CD4-positive, alpha-beta T cell treated with Interferon gamma for 1 hour (primary cell): ENCODE measurements around the gene MTA1.

Source experiments
- DNase-seq: peaks from one replicate; pipeline ENCODE4 v3.0.0-alpha.2; 2020

The MTA1 gene

DNA sequence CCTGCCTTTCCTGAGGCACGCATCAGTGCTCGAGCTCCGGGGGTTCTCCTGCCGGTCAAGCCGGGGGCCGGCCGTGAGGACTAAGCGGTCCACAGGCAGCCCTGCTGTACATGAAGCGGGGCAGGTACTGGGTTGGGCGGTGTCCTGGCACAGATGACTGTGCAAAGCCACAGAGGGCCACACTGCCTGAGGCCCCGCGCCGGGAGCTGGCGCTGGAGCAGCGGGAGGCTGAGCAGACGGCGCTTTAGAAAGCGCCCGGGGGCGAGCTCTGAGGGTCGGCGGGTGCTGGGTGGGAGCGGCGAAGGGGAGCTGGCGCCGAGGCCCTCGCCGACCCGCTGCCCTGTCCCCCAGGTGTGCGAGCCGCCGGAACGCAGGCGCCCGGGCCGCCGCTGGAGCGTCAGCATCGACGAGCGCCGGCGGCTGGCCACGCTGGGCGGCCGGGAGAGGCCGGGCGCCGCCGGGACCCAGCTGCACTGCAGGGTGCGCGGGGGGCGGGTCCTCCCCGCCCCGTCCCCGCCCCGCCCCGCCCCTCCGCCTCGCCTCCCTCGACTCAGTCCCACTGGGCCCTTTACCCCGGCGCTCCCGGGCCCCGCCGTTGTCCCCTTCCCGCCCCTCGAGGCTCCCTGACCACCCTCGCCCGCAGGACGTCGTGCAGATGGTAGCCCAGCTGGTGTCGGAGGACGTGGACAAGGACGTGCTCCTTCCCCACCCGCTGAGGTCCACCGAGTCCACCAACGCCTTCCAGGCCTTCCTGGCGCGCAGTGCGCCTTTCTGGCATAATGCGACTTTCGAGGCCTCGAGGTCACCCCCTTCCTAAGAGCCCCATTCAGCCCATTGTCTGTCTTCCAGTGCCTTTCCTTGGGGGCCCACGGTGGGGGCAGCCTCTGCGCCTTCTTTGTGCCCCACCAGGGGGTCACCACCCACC is 8.3 kb upstream of the MTA1 start:
- DNase-seq: no peak

DNA sequence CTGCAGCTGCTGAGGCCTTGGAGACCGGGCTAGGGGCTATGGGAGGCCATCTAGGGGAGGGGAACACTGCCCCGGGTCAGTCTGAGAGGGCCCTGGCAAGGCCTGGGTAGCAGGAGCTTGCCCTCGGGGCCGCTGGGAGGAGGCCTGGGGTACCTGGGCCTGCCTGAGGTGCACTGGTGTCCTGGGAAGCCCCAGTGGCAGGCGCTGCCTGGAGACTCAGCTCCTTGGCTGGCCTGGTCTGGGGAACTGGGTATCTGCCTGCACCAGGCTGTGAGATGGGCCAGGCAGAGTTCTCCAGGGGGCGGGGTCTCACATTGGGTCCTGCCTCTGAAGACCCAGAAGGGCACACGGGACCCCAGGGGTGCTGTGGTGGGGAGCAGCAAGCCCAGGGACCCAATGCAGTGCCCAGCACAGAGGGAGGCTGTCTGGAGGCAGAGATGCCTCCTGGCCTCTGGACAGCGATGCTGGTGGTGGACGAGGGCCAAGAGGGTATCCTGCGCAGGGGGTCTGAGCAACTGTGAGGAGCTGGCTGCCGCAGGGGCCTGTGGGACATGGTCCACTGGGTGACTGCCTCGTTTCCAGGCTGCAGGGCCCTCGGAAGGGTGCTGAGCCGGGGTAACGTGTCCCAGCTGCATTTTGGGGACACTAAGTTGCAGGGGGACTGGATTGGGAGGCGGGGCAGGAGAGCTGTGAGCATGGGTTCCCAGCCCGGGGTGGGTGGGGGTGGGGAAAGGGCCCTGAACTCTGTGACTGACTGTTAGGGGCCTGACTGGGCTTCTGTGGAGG is 7.4 kb upstream of the MTA1 start:
- DNase-seq: no peak

DNA sequence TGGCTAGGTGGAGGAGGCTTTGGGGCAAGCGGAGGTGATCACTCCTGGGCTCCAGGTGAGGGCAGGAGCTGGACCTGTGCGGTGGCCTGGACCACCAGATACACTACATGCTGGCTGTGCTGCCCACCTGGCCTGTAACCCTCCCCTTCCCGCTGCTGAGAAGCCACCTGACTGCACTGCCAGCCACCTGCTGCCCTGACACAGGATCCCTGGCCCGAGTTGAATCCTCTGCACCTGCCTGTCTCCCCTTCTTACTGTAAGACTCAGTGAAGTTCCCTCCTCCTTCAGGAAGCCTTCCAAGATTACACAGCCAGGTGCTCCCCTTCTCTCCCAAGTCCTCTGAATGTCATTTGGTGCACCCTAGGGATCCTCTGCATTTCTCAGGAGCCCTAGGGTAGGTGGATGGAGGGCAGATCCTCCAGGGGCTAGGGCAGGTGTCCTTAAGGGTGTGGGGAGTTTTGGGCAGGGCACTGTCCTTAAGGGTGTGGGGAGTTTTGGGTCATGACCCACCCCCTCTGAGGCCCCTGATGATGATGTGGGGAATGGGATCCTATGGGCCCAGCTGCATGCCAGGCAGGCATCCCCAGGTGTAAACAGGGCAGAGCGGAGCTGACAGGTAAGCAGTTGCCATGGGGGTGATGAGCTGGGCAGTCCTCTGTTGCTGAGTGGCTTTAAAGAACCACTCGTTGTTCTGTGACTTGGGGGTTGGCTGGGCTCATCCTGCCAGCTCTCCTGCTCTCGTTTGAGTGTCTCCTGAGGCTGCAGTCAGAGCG is 6.7 kb upstream of the MTA1 start:
- DNase-seq: no peak

DNA sequence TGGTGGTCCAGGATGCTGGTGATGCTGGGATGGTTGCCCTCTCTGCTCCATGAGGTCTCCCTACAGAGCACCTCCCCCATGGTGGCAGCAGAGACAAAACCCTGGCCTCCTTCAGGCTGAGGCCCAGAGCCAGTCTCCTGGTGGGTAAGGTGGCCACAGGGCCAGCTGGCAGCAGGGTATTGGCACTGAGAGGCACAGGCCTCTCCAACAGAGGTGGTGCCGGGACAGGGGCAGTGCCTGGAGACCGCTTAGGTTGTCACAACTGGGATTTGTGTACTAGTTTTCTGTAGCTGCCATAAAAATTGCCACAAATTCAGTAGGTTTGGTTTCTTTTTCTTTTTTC is 6.1 kb upstream of the MTA1 start:
- no peak for DNase-seq

DNA sequence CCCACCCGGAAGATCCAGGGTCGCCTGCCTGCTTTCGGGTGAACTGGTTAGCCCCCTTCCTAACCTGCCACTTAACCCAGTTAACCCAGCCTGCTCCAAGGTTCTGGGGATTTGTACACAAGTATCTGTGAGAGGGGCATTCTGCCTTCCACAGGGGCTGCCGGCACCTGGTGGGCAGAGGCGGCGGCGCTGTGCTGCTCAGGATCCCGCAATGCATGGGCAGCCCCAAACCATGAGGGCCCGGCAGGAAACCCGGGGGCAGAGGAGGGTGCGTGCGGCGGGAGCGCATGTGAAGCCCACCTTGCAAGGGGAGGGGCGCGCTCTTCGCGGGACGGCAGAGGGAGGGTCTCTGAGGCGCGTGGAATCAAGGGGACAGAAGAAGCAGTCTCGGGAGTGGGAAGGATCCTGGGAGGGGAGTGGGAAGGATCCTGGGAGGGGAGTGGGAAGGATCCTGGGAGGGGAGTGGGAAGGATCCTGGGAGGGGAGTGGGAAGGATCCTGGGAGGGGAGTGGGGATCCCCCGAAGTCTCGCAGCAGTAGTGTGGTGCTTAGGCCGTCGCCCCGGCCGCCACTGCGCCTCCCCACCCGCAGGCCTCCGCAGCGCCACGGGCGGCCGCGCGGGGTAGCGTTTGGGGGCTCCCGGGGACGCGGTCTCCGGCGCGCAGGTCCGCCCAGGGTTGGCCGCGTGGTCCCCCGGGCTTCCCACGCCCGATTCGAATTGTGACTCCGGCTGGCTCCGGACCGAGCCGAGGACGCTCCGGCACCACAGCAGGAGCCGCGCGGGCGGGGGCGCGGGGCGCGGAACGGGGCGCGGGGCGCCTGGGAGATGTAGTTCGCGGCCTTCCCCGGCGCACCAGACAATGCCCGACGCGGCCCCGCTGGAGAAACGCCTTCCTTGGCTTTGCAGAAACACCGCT is 4.9 kb upstream of the MTA1 start:
- peak; percentile 54 for DNase-seq

DNA sequence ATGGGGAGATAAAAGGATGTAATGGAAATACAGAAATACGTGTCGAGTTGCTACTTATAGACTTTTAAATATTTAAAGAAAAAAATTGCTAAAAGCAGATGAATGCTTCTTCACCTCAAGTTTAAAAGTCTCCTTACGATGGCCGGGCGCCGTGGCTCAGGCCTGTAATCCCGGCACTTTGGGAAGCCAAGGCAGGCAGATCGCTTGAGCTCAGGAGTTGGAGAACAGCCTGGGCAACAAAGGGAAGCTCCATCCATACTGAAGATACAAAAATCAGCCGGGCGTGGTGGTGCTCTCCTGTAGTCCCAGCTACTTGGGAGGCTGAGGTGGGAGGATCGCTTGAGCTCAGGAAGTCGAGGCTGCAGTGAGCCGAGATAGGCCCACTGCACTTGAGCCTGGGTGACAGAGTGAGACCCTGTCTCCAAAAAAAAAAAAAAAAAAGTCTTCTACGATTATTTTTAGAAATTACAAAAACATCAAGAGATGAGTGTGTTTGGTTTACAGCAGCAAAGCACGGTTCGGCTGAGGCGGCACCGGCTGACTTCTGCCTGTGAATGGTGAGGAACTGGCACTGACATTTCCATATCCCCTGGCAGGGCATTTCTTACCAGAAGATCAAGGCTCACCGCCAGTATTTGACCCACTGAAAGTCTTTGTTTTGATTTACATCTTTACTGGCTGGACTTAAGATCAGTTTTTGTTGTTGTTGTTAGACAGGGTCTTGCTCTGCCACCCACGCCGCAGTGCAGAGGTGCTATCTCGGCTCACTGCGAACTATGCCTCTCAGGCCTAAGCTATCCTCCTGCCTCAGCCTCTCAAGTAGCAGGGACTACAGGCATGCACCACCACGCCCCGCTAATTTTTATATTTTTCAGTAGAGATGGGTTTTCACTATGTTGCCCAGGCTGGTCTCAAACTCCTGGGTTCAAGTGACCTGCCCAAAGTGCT is 3.9 kb upstream of the MTA1 start:
- no peak for DNase-seq

DNA sequence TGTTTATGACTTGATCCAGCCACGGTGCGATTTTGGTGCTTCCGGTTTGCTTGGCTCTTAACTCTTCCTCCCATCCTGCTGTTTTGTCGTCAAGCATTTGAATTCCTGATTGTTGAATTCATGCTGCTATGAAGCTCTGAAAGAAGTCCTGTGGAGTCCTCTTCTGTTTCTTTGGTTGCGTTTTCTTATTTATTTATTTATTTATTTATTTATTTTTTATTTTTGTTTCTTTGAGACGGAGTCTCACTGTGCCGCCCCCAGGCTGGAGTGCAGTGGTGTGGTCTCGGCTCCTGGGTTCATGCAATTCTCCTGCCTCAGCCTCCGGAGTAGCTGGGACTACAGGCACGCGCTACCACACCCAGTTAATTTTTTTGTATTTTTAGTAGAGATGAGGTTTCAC is 3.0 kb upstream of the MTA1 start:
- no peak for DNase-seq

DNA sequence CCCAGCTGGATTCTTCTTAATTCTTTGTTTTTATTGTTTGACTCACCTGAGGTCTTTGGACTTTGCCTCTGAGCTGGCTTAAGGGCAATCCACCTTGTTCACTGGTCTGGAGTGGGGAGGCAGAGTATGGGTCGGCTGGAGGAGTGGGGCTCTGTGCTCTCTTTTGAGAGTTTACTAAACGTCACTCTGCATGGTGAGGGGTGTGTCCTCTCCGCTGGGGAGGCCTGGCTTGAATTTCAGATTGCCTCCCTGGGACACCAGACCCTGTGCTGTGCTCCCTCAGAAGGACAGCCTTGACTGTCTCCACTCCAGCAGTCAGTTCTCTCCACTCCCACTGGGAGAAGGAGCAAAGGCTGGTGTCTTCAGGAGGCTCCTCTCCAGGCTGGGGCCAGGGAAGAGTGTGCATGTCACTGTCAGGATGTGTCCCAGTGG is 1.9 kb upstream of the MTA1 start:
- no peak for DNase-seq

DNA sequence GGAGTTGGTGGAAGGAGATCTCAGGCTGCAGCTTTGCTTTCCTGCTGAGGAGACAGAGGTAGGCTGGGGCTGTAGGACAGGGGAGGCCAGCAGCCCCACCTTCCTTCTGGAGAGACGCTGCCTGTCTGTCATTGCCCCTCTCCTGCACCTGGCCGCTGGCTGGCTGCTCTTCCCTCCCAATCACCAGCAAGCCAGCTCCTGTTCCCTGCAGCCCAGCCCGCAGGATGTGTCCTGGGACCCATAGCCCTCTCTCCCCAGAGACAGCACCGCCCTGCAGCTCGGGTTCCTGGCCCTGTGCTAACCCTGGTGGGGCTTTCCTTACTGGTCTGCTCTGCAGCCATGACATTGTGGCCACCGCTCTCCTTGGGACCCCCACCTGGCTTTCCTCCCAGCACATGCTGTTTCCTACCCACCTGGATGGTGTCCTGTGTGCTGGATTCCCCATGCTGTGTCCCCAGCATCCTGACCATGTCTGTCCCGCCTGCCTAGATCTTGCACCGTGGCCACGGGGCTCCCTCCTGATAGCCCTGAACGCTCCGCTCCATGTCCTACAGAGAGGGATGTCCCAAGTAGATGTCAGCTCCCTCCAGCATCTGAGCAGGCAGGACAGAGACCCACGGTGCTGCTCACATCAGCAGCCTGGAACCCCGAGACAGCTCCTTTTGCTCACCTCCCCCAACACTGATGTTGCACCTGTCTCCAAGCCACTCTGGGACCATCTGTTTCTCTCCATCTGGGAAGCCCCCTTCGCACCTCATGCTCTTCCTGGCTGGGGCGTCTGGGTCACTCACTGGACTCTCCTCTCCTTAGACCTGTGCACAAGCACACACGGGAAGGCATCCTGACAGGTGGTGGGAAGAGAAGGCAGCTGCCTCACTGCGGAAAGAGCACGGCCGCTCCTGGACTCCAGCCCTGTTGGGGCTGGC is 1.1 kb upstream of the MTA1 start:
- no peak for DNase-seq

DNA sequence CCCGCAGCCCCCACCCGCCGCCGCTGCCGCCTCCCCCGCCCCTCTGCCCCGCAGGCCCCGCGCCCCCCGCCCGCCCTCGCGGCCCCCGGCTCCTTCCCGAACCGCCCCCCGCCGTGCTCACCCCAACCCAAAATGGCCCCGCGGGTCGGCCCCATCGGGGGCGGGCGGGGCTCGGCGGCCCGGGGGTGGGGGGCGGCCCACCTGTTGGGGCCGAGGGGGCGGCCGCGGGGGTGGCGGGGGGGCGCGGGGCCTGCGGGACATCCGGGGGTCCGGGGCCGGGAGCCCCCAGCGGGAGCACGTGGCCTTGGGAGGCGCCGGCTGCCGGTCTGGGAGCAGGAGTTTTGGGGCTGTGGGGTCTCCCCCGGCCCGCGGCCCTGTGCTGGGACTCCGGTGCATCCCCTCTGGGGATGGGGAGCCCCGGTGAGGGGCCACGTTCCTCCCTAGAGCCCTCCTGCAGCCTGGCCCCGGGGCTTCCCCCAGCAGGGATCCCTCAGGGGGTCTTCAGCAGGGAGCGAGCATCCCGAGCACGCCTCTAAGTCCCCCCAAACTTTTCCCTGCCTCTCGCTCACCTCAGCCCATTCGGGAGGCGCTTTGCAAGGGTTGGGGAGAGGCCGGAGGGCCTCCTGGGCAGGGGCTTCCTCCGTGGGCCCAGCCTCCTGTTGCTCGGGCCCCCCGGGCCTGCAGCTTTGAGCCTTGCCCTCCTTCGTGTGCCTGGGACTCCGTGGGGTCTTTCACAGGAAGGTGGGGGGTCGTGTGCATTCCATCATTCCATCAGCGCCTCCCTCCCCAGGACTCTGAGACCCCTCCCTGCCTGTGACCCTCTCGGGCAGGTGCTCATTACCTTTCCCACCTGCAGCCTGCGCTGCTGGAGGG is 710 bp downstream of the MTA1 start:
- DNase-seq: no peak

DNA sequence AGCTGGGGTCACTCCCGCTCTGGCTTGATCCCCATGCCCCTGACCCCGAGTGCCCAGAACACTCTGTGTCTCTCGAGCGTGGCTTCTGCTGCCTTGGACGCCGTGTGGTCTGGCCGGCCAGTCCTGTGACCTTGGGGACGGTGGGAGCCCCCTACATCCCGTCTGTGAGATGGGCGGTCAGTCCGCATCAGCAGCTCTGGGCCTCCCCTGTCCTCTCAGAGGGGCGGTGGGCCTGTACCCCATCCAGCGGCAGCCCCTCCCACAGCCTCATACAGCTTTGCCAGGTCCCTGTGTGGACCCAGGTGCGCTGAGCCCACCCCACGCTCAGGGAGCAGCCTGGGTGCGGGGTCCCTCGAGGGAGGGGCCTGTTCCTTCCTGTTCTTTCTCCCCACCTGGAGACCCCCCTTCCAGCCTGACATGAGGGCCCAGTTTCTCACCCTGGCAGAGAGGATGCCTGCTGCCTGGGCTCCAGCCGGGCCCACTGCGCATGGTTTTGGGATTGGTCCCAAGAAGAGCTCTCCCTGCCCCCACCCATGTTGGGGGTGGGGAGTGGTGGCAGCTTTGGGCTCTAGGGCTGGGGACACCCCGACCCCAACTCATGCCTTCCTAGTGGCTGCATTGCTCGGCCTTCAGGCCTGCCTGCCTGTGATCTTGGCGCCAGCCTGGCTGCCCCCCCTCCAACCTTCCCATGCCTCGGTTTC is 1.5 kb downstream of the MTA1 start:
- DNase-seq: no peak

DNA sequence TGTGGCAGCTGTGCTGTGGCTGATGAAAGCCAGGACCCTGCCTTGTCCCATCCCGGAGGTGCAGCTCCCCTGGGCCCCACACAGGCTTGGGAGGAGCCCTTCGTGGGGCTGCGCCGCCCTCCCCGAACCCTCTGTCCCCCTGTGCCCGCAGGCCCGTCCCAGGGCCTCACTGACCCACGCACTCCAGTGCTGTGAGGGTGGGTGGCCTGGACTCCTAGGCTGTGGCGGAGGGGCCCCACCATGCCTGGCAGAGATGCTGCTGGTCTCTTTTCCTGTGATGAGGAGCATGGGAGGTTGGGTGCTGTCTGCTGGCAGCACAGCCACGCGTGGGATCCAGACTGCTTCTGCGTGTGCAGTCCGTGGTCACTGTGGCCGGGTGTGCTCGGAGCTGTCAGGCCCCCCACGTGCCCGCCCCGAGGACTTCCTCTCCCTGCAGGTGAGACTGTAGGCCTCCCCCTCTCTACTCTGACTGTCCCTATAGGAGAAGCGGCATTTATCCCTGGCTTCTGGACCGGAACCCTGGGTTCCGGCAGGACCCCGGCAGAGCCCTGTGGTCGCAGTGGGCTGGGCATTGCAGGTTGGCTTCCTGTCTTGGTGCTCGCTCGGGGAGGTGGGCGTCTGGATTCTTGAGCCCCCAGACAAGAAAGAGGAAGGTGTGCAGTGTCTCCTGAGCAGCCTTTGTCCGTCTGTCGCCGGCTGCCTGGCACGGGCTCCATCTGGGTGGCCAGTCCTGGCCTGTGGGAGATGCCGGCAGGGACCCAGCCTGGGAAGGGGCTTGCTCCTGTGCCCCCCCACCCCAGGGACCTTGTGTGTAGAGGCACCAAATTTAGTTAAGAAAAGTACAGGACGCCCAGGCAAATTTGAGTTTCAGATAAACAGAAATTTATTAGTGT is 2.3 kb downstream of the MTA1 start:
- DNase-seq: no peak

DNA sequence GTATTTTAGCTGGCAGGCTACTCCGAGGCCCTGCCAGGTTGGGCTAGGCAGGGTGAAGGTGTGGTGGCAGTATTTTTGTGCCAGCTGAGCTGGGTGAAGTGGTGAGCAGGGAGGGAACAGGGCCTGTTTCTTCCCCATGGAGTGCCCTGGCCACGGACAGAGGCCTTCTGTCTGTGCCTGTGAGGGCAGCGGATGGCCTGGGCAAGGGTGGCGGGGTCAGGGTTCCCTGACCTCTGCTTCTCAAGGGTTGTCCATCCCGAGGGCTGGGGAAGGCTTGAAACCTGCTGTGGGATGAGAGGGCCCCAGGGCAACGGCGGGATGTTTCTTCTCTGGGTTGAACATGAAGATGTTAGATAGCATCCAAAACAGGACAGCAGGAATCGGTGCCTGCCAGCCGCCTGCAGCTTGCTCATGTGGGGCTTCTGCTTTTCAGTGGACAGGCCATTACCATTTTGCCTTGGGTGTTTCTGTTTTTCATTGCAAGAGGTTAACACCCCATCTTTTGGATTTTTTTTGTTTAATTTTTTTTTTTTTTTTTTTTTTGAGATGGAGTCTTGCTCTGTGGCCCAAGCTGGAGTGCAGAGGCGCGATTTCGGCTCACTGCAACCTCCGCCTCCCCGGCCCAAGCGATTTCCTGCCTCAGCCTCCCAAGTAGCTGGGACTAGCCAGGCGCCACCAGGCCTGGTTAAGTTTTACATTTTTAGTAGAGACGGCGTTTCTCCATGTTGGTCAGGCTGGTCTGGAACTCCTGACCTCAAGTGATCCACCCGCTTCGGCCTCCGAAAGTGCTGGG is 3.3 kb downstream of the MTA1 start:
- DNase-seq: no peak

DNA sequence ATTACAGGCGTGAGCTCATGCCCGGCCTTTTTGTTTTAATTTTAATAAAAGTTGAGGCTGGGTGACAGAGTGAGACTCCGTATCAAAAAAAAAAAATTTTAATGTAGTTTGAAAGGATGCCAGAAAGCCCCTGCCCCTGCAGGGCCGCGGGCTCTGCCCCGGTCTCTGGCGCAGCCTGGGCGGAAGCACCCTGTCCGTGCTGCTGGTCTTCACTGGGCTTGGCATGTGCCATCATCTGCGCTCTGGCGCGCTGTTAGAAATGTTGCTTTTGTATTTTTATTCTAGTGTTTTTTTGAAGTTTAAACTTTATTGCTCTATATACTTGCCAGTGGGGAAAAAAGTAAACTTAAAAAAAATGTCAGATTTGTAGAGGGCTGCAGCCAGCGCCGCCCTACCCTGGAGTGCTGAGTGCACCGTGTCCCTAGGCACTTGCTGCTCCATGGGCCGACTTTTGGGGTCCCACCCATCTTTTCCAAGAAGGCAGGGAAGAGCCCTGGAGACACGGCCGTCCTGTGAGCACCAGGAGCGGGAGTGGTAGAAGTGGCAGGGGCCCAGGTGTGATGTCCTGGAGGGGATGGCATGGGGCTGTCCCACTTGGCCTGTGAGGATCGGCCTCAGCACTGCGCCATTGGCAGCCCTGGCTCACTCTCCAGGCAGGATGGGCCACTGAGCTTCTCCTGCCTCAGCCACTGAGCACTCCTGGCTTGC is 4.0 kb downstream of the MTA1 start:
- DNase-seq: no peak

DNA sequence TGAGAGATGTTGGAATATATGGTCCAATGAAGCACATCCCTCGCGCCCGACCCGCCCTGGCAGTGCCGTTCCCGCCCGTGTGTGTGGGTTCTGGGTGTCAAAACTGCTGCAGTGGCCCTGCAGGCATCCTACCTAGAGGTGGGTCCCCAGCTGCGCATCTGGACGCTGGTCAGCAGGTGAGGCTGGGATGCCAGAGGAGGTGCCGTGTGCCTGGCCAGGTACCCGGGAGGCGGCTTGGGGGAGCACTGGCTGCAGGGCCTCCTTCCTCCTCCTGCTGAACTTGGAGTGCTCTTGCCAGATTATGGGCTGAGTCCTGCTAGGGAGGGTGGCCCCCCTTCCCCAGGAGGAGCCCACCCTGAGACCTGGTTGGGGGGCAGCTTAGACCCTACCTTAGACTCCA is 5.2 kb downstream of the MTA1 start:
- no peak for DNase-seq

DNA sequence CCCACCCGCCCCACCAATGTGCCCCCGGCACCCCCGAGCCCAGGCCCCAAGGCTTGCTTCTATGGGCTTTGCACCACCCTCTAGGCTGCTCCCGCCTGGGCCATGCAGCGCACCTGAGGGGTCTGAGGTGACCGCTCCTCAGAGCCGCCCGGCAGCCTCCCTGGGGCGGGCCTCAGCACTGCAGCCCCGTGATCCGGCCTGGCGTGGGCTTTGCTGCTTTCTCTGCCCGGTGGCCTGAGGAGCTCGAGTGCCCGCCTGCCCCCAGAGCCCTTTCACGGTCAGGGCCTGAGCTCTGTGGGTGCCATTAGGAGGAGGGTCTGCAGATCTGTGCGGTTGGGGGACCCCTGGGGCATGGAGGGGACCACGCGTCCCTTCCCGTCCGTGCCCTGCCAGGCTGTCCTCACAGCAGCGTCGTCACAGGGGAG is 6.2 kb downstream of the MTA1 start:
- no peak for DNase-seq
